Colonic mucosa (tissue), 4 donors: ENCODE data around the gene SNCA. TPM values are rescaled to one million over a fixed set of nuclear protein-coding genes. Genes with fewer than 3 reads are reported as not detected.

Experiments
- DNase-seq: peaks from one replicate; pipeline ENCODE4 v3.0.0-alpha.2; 2020
- H3K27ac ChIP-seq: fragments of 200-600 bp; one replicate; pipeline ENCODE4 v1.8.0; 2021
- H3K27me3 ChIP-seq: fragments of 200-600 bp; one replicate; pipeline ENCODE4 v1.8.0; 2021
- H3K36me3 ChIP-seq: fragments of 200-600 bp; one replicate; pipeline ENCODE4 v1.8.0; 2021
- H3K4me1 ChIP-seq: fragments of 200-600 bp; one replicate; pipeline ENCODE4 v1.8.0; 2021; ENCODE audit warnings: mild to moderate bottlenecking
- H3K4me3 ChIP-seq: fragments of 200-600 bp; one replicate; pipeline ENCODE4 v1.8.0; 2021
- H3K9ac ChIP-seq, 2 donors: one replicate each; pipeline ENCODE4 v1.7.0; 2013; ENCODE audit warnings: control low read depth in 2 of 2, low read depth in 2 of 2, low read length in 2 of 2
- H3K9me3 ChIP-seq: fragments of 200-600 bp; one replicate; pipeline ENCODE4 v1.8.0; 2021
- CTCF ChIP-seq: fragments of 200-600 bp; IDR thresholded peaks from one replicate; pipeline ENCODE4 v1.8.0; 2022; ENCODE audit warnings: antibody characterized with exemption, mild to moderate bottlenecking
- intact Hi-C: fragments of 100-400 bp; cut with DNase I; formaldehyde crosslinking; loops from one replicate; pipeline ENCODE4 v1.14.1; 2022
- total RNA-seq, 2 donors: library from RNA; stranded (reverse); fragmentation: NEBNext Ultra II Directional in 1 of 2; extraction: Animal tissue kit (Norgen Biotek cat#: 25700) in 1 of 2; gene quantifications; one replicate each; pipeline ENCODE4 v1.2.1, GENCODE V29; 2021
- donor health status: healthy.
- donor health status: DM: no; HTN: no; CAD: no.
- donor health status: DM: no; HTN: no; CAD: no.

The SNCA gene
- total RNA-seq, 2 donors from 2014 or later, result 1.2 to 5.7 TPM

DNA sequence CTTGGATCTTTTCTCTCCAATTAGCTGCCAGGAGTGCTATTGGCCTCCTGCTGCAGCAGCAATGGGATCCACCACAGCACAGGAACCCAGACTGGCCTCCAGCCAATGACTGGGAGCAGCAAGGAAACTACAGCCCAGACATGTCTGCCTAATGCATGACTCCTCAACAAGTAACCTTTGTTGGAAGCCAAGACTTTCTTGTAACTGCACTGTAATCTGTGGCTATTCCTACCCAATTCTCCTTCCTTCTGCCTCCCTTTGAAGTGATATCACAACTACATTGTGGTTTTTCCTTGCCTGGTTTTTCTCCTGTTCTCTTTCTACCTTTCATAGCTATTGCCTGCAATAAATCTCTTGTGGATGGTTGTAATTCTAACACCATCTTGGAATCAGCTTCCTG, 39.8 kb downstream of the SNCA start:
- intact Hi-C loops, result no loop called here

DNA sequence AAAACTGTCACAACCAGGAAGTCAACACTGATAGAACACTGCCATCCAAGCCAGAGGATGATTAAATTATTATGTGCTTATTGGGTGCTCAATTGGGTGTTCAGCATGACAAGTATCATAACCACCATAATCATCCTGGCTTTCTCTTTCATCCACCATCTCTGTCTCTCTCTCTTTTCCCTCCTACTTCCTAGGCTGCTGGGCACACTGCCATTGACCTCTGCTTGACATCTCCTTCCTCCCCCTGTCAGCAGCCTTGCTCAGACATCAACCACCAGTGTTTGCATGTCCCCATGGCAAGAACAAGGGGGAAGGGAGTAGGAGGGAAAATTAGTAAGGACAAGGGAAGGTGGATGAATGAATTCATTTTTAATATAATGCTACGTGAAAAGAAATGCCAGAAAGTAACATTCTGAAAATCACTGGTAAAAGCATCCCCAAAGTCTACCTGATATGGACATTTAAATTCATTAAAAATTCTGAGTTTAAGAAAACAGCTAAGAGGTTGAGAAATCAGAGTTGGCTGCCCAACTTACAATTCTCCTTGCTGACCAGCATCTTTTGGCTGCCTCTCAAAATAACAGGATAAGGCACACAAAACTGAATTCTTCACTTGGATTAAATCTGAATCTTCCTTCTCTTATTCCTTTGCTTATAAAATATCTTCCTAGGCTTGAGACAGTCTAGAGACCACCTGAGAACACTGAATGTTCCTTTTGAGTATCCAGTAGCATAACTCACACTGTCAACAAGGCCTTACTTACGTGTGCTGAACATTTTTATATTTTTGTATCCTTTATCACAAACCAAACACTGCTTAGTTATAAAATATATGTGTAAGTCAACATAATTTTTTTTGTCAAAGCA, 48.5 kb downstream of the SNCA start:
- no peak overlapping the region for H3K9ac ChIP-seq
- no peaks in the 10 kb centered on the region for H3K9me3 ChIP-seq
- no peak overlapping the region for H3K27ac ChIP-seq
- DNase-seq, result no peak
- H3K4me1 ChIP-seq, result no peaks in the 10 kb centered on the region
- TF ChIP-seq CTCF, result no peak
- intact Hi-C loops, result no loop called here
- no peaks in the 10 kb centered on the region for H3K27me3 ChIP-seq
- no peak overlapping the region for H3K4me3 ChIP-seq
- no peaks in the 10 kb centered on the region for H3K36me3 ChIP-seq

More for the DNA sequence above, 39.8 kb downstream of the SNCA start:
- no peak overlapping the region for H3K4me3 ChIP-seq
- DNase-seq, result no peak
- H3K9ac ChIP-seq, result no peak overlapping the region
- no peaks in the 10 kb centered on the region for H3K9me3 ChIP-seq
- no peaks in the 10 kb centered on the region for H3K4me1 ChIP-seq
- no peaks in the 10 kb centered on the region for H3K27me3 ChIP-seq
- no peak overlapping the region for H3K27ac ChIP-seq
- no peak for TF ChIP-seq CTCF
- H3K36me3 ChIP-seq, result no peaks in the 10 kb centered on the region

- no peak overlapping the region for H3K9ac ChIP-seq
- no peaks in the 10 kb centered on the region for H3K9me3 ChIP-seq
- intact Hi-C loops, result no loop called here
- H3K36me3 ChIP-seq, result no peaks in the 10 kb centered on the region
- H3K4me1 ChIP-seq, result no peaks in the 10 kb centered on the region
- no peak overlapping the region for H3K27ac ChIP-seq
- H3K4me3 ChIP-seq, result no peak overlapping the region
- no peak for DNase-seq
- TF ChIP-seq CTCF, result no peak
- H3K27me3 ChIP-seq, result no peaks in the 10 kb centered on the region
These were observed 52.2 kb downstream of the SNCA start for GRCh38 chr4:89784686-89785231.

- intact Hi-C loops, result no loop called here
- H3K9ac ChIP-seq, result no peak overlapping the region
- no peaks in the 10 kb centered on the region for H3K36me3 ChIP-seq
- H3K4me3 ChIP-seq, result no peak overlapping the region
- no peaks in the 10 kb centered on the region for H3K9me3 ChIP-seq
- DNase-seq, result no peak
- H3K27ac ChIP-seq, result no peak overlapping the region
- TF ChIP-seq CTCF, result no peak
- H3K4me1 ChIP-seq, result no peaks in the 10 kb centered on the region
- H3K27me3 ChIP-seq, result no peaks in the 10 kb centered on the region
These were observed 55.6 kb downstream of the SNCA start for GRCh38 chr4:89781321-89781720.

- TF ChIP-seq CTCF, result no peak
- H3K27ac ChIP-seq, result no peak overlapping the region
- H3K9me3 ChIP-seq, result no peaks in the 10 kb centered on the region
- H3K4me1 ChIP-seq, result no peaks in the 10 kb centered on the region
- H3K9ac ChIP-seq, result no peak overlapping the region
- H3K27me3 ChIP-seq, result no peaks in the 10 kb centered on the region
- H3K4me3 ChIP-seq, result no peak overlapping the region
- intact Hi-C loops, result no loop called here
- no peaks in the 10 kb centered on the region for H3K36me3 ChIP-seq
- no peak for DNase-seq
These were observed 63.2 kb downstream of the SNCA start for GRCh38 chr4:89773805-89774204.
